GM19328 (cell line): ENCODE results near the gene PPM1J.

ENCODE experiments used
- ATAC-seq: cut with Tn5 transposase; IDR thresholded peaks from one replicate; pipeline ENCODE4 v1.9.1; 2021; ENCODE audit warnings: mild to moderate bottlenecking, moderate library complexity; ENCODE audit not compliant: unreplicated experiment

PPM1J gene

DNA sequence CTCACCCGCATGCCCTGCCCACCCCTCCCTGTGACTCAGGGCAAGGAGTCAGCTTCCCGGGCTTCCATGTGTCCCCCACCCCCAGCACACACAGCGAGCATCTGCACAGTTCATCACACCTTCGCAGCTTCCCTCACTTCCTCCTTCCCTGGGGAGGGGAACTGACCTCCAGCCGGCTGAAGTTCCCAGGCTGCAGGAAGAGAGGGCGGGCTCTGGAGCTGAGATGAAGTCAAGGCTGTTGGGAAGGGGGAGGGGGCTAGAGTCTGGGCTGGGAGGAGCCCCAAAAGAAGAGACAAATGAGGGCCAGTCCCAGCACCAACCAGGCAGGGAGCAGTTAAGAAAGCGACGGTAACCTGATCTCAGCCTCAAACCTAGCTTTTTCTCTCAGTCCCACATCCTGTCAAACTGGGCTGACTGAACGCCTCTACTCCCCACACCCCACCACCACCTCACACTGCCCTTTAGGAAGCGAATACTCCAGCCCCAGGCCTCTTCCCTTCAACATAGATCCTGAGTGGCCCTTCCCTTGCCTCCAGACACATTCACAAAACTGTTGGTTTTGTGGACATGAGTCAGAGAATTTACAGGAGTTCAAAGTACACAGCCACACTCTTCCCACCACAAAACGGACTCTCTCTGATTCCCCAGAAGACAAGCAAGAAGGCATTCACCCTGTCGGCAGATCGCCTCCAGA, 10.1 kb downstream of the PPM1J start:
- peak; percentile 46 for ATAC-seq

DNA sequence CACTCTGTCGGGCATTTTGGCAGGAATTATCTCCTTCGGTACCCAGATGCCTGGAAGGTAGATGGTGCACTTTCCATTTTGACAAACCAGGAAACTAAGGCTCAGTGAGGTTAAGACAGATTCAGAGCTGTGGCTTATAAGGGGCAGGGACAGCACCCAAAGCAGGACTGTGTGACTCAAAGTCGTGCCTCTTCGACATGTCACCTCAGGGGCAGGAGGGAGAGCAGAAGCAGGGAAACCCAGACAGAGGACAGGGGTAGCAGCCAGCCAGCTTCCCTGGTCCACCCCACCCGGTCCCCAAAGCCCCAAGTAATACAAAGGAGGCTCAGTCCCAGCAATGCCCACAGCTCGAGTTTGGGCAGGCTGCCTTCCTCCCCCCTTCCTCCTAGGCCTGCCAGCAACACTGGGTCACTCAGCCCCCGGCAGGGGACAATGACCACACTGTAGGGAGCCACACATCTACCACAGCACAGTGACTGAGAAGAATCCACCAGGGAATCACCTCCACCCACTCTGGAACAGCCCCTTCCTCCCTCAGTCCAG, 10.7 kb downstream of the PPM1J start:
- ATAC-seq, result no peak

DNA sequence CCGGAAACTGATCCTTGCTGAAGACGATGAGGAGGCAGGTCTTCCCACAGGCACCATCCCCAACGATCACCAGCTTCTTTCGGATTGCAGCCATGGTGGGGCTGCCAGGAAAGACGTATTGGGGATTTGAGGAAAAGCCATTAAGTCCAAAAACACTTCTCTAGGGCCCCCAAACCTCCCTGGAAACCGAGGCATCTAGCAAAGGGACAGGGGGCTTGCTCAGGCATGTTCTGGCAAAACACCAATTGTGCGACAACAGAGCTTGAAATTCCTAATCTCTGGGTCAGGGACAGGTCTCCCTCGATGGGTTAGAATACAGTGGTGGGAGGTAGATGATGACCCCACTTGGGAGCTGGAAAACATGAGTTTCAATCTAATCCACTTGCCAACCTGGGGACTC, 11.4 kb downstream of the PPM1J start:
- ATAC-seq, result no peak

DNA sequence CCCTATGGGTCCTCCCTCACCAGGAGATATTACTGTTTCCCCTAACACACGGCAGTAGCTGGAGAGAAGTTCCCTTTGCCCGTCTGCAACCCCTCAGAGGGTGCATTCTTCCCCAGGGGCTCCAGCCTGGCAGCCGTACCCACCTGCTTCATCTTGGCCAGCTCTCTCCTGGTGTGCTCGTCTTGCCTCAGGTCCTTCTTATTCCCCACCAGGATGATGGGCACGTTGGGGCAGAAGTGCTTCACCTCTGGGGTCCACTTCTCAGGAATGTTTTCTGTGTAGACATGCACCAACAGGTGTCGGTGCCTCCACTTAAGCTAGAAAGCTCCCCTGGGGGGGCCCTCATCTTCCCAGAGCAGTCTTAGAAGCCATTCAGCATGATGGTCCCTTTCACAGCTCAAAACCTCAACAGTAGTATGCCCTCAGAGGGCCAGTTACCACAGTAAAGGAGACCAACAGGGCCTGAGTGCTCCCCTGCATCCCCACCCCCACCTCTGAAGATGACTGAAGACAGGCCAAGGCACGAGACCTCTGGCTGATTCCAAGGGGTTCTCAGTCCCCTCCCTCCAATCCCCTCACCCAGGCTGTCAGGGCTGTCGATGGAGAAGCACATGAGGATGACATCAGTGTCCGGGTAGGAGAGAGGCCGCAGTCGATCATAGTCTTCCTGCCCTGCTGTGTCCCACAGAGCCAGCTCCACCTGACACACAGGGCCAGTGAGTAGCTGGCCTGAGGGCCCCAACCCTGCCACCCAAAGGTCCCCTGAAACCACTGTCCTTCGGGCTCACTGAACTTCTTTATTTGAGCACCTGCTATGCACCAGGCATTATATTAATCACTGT, 12.5 kb downstream of the PPM1J start:
- ATAC-seq, result no peak

DNA sequence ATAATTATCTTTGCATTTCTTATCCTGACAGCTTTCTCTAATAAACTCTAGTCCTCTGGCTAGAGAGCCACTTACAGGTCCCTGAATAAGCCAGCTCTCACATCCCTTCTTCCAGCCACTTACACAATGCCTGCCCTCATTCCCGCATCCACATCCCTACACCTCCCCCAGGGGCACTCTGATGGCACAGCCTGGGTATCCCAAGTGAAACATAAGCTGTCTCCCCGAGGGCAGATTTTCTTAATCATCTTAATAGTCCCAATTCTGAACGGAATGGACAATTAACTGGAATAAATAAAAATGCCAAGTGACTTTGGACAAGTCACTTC, 13.1 kb downstream of the PPM1J start:
- no peak for ATAC-seq

DNA sequence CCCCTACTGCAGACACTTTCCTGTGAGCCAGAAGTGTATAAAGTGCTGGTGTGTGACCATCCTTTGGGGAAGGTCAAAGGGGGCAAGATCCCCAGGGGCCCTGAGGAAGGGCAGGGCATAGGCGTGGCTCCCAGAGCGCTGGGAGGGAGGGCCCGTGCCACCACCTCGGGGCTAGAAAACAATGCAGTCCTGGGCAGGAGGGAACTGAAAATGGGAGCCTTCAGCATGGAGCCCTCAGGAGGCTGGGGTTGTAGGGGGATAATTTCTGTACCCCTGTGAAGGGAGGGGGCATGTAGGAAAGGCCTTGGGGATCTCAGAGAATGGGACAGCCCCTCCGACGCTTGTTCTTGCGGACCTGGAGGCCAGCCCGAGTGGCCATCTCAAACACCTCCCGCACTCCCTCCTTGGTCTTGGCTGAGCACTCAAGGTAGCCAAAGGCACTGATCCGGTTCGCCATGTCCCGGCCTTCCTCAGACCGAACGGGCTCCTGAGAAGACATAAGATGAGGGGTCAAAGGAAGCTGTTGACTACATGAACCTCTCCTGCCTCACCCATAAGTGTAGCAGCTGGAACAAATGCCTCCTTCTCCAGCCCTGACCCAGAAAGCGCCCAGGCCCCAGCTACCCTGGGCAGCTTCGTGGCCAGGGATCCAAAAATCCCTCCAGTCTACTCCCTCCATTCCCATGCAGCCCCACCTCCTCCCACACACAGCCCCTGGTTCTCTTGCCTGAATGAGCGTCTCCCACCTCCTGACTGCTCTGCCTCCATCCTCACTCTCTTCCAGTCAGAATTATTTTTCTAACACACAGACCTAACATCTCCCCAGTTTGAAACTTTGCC, 13.7 kb downstream of the PPM1J start:
- no peak for ATAC-seq

DNA sequence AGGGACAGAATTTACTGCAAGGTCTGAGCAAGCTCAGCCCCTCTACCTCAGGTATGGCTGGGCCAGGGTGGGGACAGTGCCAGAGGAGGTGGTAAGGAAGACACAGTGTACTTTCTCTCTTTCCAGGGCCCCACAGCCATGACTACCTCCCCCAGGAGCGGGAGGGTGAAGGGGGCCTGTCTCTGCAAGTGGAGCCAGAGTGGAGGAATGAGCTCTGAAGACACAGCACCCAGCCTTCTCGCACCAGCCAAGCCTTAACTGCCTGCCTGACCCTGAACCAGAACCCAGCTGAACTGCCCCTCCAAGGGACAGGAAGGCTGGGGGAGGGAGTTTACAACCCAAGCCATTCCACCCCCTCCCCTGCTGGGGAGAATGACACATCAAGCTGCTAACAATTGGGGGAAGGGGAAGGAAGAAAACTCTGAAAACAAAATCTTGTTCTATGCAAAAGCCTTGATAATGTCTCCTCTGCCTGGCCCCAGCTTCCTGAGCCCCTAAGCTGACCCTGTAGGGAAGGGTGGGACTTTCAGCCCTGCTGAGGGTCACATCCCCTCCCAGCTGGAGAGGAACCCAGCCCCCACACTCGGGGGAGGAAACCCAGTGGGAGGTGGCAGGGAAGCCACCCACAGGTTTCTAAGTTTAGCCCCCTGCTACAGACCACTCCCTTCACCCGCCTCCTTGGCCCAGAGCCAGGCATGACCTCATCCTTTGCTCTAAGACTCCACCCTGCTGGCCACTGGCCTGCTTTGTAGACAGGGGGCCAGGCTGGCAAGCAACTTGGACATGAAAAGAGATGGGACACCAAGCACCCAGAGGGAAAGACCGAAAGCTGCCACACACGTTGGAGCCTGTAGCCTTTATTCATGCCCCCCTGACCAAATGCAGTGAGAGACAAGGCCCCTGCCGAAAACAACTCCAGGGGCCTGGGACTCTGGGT, 14.6 kb downstream of the PPM1J start:
- no peak for ATAC-seq

DNA sequence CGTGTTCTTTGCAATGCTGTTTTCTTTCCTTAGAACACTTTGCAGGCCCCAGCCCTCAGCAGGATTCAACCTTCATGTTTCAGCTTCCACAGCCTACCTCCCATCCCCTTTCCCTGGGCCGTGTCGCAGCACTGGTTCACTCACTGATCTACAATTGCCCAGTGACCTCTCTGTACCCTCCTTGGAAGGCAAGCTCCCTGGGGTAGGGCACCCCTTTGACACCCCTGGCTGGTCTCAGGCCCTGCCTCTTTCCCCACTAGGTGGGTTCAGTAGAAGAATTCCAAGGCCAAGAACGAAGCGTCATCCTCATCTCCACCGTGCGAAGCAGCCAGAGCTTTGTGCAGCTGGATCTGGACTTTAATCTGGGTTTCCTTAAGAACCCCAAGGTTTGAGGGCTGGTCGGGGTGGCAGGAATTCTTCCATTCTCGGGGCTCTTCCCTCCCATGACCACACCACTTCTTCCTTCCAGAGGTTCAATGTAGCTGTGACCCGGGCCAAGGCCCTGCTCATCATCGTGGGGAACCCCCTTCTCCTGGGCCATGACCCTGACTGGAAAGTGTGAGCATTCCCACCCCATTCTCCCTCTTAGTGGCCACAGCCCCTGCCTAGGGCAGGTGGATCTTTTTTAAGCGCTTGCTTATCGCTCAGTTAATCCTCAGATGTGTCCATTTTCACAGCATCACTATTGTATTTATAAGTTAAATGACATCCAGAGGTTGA, 15.5 kb downstream of the PPM1J start:
- no peak for ATAC-seq

DNA sequence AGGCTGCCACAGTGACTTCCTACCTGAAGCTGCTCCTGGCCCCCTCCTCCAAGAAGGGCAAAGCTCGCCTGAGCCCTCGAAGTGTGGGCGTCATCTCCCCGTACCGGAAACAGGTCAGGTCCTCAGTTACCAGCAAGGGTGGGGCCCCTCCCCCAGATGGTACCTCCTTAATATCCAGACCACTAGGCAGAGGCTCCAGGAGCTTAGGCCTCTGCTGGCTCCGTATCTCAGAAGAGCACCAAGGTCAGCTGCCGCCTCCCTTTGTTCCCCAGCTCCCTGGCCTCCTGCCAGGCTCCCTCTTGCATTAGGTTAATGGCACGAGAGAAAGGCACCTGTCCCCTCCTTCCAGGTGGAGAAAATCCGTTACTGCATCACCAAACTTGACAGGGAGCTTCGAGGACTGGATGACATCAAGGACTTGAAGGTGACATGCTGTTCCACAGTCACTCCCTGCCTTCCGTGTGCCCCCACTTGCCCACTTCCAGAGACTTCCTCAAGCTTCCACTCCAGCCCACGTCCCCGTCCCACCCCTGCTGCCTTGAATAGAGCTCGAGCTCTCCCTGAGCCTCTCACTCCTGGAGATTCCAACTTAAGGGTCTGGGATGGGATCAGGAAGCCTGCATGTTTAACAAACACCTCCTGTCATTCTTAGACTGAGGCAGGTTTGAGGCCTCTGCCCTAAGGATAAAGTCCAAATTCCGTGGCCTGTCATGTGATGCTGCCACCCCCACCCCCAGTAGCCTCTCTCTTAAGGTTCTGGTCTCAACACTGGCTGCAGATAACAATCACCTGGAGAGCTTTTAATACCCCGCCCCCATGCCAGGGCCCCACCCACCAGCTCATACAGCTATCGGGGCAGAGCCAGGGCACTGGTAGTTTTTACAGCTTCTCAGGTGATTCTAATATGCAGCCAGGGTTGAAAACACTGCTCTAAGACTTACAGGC, 16.5 kb downstream of the PPM1J start:
- ATAC-seq, result no peak

DNA sequence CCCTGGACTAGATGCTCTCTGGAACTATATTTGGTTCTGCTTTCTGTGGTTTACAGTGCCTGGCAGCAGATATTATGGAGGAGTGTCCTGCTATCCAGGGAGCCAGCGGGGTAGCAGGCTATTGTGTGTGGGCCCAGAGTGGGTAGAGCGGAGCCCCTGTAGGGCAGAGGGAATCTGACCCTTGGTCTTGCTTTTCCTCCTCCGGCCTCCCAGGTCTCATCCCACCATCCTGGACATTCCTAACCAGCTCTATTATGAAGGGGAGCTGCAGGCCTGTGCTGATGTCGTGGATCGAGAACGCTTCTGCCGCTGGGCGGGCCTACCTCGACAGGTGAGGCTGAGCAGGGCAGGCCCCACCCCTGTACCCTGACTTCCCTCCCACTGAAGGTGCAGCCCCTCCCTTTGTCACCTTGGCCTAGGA, 17.3 kb downstream of the PPM1J start:
- ATAC-seq, result no peak

DNA sequence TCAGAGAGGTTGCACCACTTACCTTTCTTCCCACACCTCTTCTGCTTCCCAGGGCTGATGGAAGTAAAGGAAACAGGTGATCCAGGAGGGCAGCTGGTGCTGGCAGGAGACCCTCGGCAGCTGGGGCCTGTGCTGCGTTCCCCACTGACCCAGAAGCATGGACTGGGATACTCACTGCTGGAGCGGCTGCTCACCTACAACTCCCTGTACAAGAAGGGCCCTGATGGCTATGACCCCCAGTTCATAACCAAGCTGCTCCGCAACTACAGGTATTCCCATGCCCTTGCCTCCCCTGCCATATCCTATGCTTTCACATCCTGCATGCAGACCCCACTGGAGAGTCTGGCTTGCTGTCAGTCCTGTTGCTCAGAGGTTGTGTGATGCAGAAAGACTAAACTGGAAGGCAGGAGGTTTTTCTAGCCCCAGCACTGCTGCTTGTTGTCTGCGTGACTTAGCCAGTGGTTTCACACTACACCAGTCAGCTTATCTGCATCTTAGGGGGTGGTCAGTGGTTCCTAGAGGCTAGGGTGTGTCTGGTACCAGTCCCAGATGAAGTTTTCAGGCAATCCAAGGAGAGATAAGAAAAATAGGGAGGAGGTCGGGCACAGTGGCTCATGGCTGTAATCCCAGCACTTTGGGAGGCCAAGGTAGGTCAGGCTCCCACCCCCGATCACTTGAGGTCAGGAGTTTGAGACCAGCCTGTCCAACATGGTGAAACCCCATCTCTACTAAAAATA, 18.4 kb downstream of the PPM1J start:
- ATAC-seq, result no peak

DNA sequence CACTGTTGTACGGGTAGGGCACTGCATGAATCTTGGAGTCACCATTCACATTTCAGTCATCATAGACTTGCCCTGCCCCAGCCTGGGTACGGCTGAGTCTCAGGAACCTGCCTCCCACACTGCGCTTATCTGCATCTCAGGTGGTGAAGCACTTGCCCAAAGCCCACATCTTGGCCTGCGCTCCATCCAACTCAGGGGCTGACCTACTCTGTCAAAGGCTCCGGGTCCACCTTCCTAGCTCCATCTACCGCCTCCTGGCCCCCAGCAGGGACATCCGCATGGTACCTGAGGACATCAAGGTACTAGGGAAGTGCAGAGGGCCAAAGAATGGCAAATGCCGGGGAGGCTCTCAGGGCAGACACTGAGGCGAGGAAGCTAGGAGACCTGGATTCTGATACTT, 19.9 kb downstream of the PPM1J start:
- no peak for ATAC-seq

DNA sequence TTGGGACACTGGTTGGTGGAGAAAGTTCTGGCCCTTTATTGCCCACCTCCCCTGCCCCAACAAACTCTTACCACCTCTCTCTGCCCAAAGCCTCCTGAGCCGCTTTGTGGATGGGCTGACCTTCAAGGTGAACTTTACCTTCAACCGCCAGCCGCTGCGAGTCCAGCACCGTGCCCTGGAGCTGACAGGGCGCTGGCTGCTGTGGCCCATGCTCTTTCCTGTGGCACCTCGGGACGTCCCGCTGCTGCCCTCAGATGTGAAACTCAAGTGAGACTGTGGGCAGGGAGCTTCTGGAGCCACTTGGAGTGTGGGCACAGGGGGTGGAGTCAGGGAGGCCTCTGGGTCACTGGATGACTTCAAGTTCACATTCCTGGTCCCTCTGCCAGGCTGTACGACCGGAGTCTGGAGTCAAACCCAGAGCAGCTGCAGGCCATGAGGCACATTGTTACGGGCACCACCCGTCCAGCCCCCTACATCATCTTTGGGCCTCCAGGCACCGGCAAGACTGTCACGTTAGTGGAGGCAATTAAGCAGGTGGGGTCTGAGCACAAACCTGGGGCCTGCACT, 20.7 kb downstream of the PPM1J start:
- ATAC-seq, result no peak

DNA sequence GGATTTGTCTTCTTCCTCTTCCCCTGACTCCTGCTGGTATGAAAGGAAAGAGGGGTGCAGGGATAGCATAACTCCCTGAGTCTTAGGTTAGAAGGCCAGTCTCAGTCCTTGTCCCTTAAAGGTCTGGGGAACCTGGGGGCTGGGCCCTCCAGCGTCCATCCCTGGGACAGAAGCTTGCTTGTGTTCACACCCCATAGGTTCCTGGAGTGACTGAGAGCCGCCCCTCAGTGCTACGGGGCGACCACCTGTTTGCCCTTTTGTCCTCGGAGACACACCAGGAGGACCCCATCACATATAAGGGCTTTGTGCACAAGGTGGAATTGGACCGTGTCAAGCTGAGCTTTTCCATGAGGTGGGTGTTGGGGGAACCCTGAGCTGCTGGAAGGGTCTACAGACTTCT, 21.3 kb downstream of the PPM1J start:
- ATAC-seq, result no peak

DNA sequence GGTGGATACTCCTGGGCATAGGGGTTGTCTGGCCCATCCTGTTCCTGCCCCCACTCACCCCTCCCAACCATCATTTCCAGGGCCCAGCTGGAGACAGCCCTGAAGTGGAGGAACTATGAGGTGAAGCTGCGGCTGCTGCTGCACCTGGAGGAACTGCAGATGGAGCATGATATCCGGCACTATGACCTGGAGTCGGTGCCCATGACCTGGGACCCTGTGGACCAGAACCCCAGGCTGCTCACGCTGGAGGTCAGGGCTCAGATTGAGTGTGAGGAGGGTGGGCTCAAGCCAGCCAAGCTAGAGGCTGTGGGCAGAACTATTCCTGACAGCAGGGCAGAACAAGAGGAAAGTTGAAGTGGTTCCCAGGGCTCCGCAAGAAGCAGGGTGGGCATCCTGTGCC, 22.5 kb downstream of the PPM1J start:
- ATAC-seq, result no peak

DNA sequence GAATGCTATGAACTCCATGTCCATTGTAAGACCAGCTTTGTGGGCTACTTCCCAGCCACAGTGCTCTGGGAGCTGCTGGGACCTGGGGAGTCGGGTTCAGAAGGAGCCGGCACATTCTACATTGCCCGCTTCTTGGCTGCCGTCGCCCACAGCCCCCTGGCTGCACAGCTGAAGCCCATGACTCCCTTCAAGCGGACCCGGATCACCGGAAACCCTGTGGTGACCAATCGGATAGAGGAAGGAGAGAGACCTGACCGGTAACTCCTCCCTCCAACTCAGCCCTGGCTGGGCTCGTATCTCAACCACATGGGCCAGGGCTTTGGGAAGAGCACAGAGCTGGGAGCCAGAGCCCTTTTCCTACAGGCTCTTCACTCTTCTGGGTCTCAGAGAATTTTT, 25.3 kb downstream of the PPM1J start:
- ATAC-seq, result no peak

DNA sequence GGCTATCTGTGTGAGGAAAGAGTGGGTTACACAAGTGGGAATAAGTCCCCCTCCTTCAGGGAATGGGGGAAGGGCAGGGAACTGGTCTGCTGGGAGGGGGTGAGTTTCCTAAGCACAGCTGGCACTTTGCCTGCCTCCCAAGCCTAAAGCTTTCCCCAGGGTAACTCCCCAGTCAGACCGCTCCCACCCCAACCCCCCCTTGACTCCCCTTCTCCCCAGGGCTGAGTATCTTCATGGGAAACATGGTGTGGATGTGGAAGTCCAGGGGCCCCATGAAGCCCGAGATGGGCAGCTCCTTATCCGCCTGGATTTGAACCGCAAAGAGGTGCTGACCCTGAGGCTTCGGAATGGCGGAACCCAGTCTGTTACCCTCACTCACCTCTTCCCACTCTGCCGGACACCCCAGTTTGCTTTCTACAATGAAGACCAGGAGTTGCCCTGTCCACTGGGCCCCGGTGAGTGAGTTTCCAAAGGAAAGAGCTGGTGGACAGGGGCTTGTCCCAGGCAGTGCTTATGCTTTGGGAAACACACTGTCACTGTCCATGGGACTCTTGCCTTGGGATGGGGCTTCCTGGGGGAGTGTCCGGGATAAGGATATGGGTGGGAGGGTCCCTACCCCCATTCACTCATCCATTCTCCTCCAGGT, 25.8 kb downstream of the PPM1J start:
- ATAC-seq, result no peak
